Mesothelial cell of epicardium (in vitro differentiated cells): ENCODE measurements around the gene PIGS. TPM values are rescaled to one million over a fixed set of nuclear protein-coding genes. Genes with fewer than 3 reads are reported as not detected.
"Not testable (repeated sequence)": the region's sequence is repeated elsewhere in the genome, so short reads cannot be mapped to it uniquely, and the experiment has no call there.

Experiments
- DNase-seq, 2 experiments: peaks; one replicate each; pipeline ENCODE4 v3.0.0; 2021; ENCODE audit warnings: low spot score in 2 of 2; ENCODE audit not compliant: unreplicated experiment in 2 of 2
- H3K27ac Mint-ChIP-seq: 2 replicates; pipeline ENCODE4 v1.8.0; 2021; ENCODE audit warnings: mixed read lengths
- H3K27me3 Mint-ChIP-seq: 2 replicates; pipeline ENCODE4 v1.8.0; 2021; ENCODE audit warnings: low read depth, mixed read lengths
- H3K36me3 Mint-ChIP-seq: 2 replicates; pipeline ENCODE4 v1.8.0; 2021; ENCODE audit warnings: mixed read lengths
- H3K4me1 Mint-ChIP-seq: 2 replicates; pipeline ENCODE4 v1.8.0; 2021; ENCODE audit warnings: mixed read lengths
- H3K4me3 Mint-ChIP-seq: 2 replicates; pipeline ENCODE4 v1.8.0; 2021; ENCODE audit warnings: mild to moderate bottlenecking, moderate library complexity, mixed read lengths
- H3K9me3 Mint-ChIP-seq: 2 replicates; pipeline ENCODE4 v1.8.0; 2021; ENCODE audit warnings: mixed read lengths
- CTCF ChIP-seq: fragments of 200-600 bp; sonication (generic); IDR thresholded peaks from one replicate; pipeline ENCODE4 v1.5.0; 2021; ENCODE audit warnings: antibody characterized with exemption; ENCODE audit not compliant: unreplicated experiment
- total RNA-seq: library from RNA; stranded (reverse); gene quantifications from 3 replicates; pipeline ENCODE4 v1.2.1, GENCODE V29; 2021

PIGS gene
- total RNA-seq, 1 donor from 2014 or later, result 80.7 TPM

- H3K4me1 Mint-ChIP-seq, result no peaks in the 10 kb centered on the region
- H3K4me3 Mint-ChIP-seq, result no peak within 1 kb of the TSS
- H3K36me3 Mint-ChIP-seq, result peaks cover 28% of the 10 kb centered on the region
- DNase-seq, result no peak
- H3K9me3 Mint-ChIP-seq, result no peaks in the 10 kb centered on the region
- TF ChIP-seq CTCF, result no peak
- H3K27ac Mint-ChIP-seq, result no peak within 1 kb of the TSS
- H3K27me3 Mint-ChIP-seq, result no peaks in the 10 kb centered on the region
Measured at GRCh38 chr17:28613931-28614381, 42.6 kb upstream of the PIGS start, which contains the start of gene RSKR. Gene RSKR, minus strand, starts transcription at chr17:28614185. Its CDS starts 24 bp downstream, at chr17:28614161.

- H3K36me3 Mint-ChIP-seq, result peaks cover 24% of the 10 kb centered on the region
- no peaks in the 10 kb centered on the region for H3K9me3 Mint-ChIP-seq
- no peak for DNase-seq
- no peak overlapping the region for H3K27ac Mint-ChIP-seq
- peak; percentile 48 for TF ChIP-seq CTCF
- H3K4me3 Mint-ChIP-seq, result no peak overlapping the region
- H3K27me3 Mint-ChIP-seq, result no peaks in the 10 kb centered on the region
- H3K4me1 Mint-ChIP-seq, result no peaks in the 10 kb centered on the region
Measured at GRCh38 chr17:28612936-28613872, 41.9 kb upstream of the PIGS start.

- Mint-ChIP-seq H3K36me3 (peaks cover 24% of the 10 kb centered on the region), H3K27ac (no peak overlapping the region), H3K4me3 (no peak overlapping the region), H3K9me3 (no peaks in the 10 kb centered on the region), H3K27me3 (no peaks in the 10 kb centered on the region), H3K4me1 (no peaks in the 10 kb centered on the region)
- no peak for DNase-seq
- no peak for TF ChIP-seq CTCF
Measured at GRCh38 chr17:28612531-28612930, 41.2 kb upstream of the PIGS start.

GRCh38 chr17:28610376-28610775, 39.1 kb upstream of the PIGS start:
- no peak for DNase-seq
- no peak for TF ChIP-seq CTCF
- Mint-ChIP-seq H3K27ac (no peak overlapping the region), H3K27me3 (no peaks in the 10 kb centered on the region), H3K4me3 (no peak overlapping the region), H3K4me1 (no peaks in the 10 kb centered on the region), H3K36me3 (peaks cover 19% of the 10 kb centered on the region), H3K9me3 (no peaks in the 10 kb centered on the region)

- not testable (repeated sequence) for H3K27me3 Mint-ChIP-seq, H3K9me3 Mint-ChIP-seq, H3K4me3 Mint-ChIP-seq, DNase-seq, H3K4me1 Mint-ChIP-seq, H3K36me3 Mint-ChIP-seq, H3K27ac Mint-ChIP-seq
Measured at GRCh38 chr17:28604031-28604430, 32.7 kb upstream of the PIGS start.
